Hepatocyte (in vitro differentiated cells): Measurements from ENCODE around the gene COL19A1. TPM values are rescaled to one million over a fixed set of nuclear protein-coding genes. Genes with fewer than 3 reads are reported as not detected.

ENCODE experiments used
- DNase-seq: peaks from one replicate; pipeline ENCODE4 v3.0.0-alpha.2; 2016; ENCODE audit warnings: low spot score
- H2AFZ ChIP-seq: fragments of 200-600 bp; sonication (generic); 2 replicates; pipeline ENCODE4 v1.6.0; 2016; ENCODE audit warnings: antibody characterized with exemption, mild to moderate bottlenecking
- H3K27ac ChIP-seq: fragments of 200-600 bp; sonication (generic); 2 replicates; pipeline ENCODE4 v1.5.1; 2016; ENCODE audit warnings: mild to moderate bottlenecking
- H3K27me3 ChIP-seq: fragments of 200-600 bp; sonication (generic); 2 replicates; pipeline ENCODE4 v1.6.1; 2016
- H3K36me3 ChIP-seq: fragments of 200-600 bp; sonication (generic); replicated peaks from 2 replicates; pipeline ENCODE4 v1.5.1; 2016; ENCODE audit warnings: low read depth; ENCODE audit not compliant: insufficient read depth
- H3K4me1 ChIP-seq: fragments of 200-600 bp; sonication (generic); 2 replicates; pipeline ENCODE4 v1.5.1; 2016; ENCODE audit warnings: mild to moderate bottlenecking, moderate library complexity; ENCODE audit not compliant: insufficient read depth
- H3K4me2 ChIP-seq: fragments of 200-600 bp; sonication (generic); 2 replicates; pipeline ENCODE4 v1.6.0; 2016
- H3K4me3 ChIP-seq: fragments of 200-600 bp; sonication (generic); 2 replicates; pipeline ENCODE4 v1.5.1; 2016; ENCODE audit warnings: mild to moderate bottlenecking
- H3K79me2 ChIP-seq: fragments of 200-600 bp; sonication (generic); 2 replicates; pipeline ENCODE4 v1.6.0; 2017; ENCODE audit warnings: mild to moderate bottlenecking
- H3K9me2 ChIP-seq: fragments of 200-600 bp; sonication (generic); replicated peaks from 2 replicates; pipeline ENCODE4 v1.6.0; 2017; ENCODE audit warnings: mild to moderate bottlenecking; ENCODE audit not compliant: insufficient read depth
- H3K9me3 ChIP-seq: fragments of 200-600 bp; sonication (generic); 2 replicates; pipeline ENCODE4 v1.5.1; 2016; ENCODE audit warnings: low read depth, mild to moderate bottlenecking
- H4K20me1 ChIP-seq: fragments of 200-600 bp; sonication (generic); 2 replicates; pipeline ENCODE4 v1.6.0; 2016; ENCODE audit warnings: mild to moderate bottlenecking; ENCODE audit not compliant: insufficient read depth, poor library complexity, severe bottlenecking
- CTCF ChIP-seq: fragments of 200-600 bp; sonication (generic); IDR thresholded peaks from 2 replicates; pipeline ENCODE4 v1.5.1; 2016; ENCODE audit warnings: antibody characterized with exemption, mild to moderate bottlenecking; ENCODE audit not compliant: poor library complexity
- EZH2 ChIP-seq: fragments of 200-600 bp; sonication (generic); IDR thresholded peaks from 2 replicates; pipeline ENCODE4 v1.6.1; 2016; ENCODE audit warnings: antibody characterized with exemption, mild to moderate bottlenecking, borderline replicate concordance
- EZH2phosphoT487 ChIP-seq: fragments of 200-600 bp; sonication (generic); IDR thresholded peaks from one replicate; pipeline ENCODE4 v1.6.1; 2018; ENCODE audit warnings: antibody characterized with exemption, mild to moderate bottlenecking, low read depth, moderate library complexity; ENCODE audit not compliant: unreplicated experiment, severe bottlenecking
- WGBS: methylation state at CpG from one replicate; pipeline ENCODE4 v1.1.6; 2016; ENCODE audit warnings: low lambda C conversion rate; ENCODE audit errors: missing lambda C conversion rate; 5-methylcytosine and 5-hydroxymethylcytosine counted together
- polyA plus RNA-seq: library from polyadenylated mRNA; unstranded; fragments of >200 nt; fragmentation: Nextera tagmentation; extraction: Ambion mirVana; gene quantifications from 2 replicates; pipeline ENCODE4 v1.2.1, GENCODE V29; 2016
- total RNA-seq: library from RNA; depleted of rRNA; stranded (reverse); fragments of >200 nt; gene quantifications from 2 replicates; pipeline ENCODE4 v1.2.3, GENCODE V29; 2014

COL19A1 gene
- total and polyA plus RNA-seq, 2 experiments from 2014 or later, result 1.1 to 1.2 TPM

GRCh38 chr6:70215460-70216108 is 349.2 kb downstream of the COL19A1 start:
- 89% methylated on average over 4 of the region's 4 CpGs for WGBS
- Histone ChIP-seq H3K27me3 (no peaks in the 10 kb centered on the region), H4K20me1 (no peaks in the 10 kb centered on the region)

GRCh38 chr6:70216767-70217166 is 350.4 kb downstream of the COL19A1 start:
- Histone ChIP-seq H3K36me3 (no peaks in the 10 kb centered on the region), H3K9me3 (no peaks in the 10 kb centered on the region), H2AFZ (no peak overlapping the region), H3K4me1 (peaks cover 3% of the 10 kb centered on the region), H3K9me2 (no peaks in the 10 kb centered on the region), H3K4me3 (no peak overlapping the region), H3K4me2 (no peak overlapping the region), H3K79me2 (no peaks in the 10 kb centered on the region), H4K20me1 (no peaks in the 10 kb centered on the region), H3K27ac (no peak overlapping the region), H3K27me3 (no peaks in the 10 kb centered on the region)
- 82% methylated on average over 8 of the region's 8 CpGs for WGBS
- TF ChIP-seq EZH2phosphoT487, result no peak
- no peak for TF ChIP-seq CTCF
- no peak for TF ChIP-seq EZH2
- DNase-seq, result no peak

More at GRCh38 chr6:70215460-70216108, 349.2 kb downstream of the COL19A1 start:
- Histone ChIP-seq H3K27ac (no peak overlapping the region), H3K4me1 (no peaks in the 10 kb centered on the region), H2AFZ (no peak overlapping the region), H3K9me3 (no peaks in the 10 kb centered on the region), H3K4me3 (no peak overlapping the region), H3K79me2 (no peaks in the 10 kb centered on the region), H3K36me3 (no peaks in the 10 kb centered on the region), H3K9me2 (no peaks in the 10 kb centered on the region), H3K4me2 (no peak overlapping the region)
- DNase-seq, result no peak
- TF ChIP-seq EZH2phosphoT487 (no peak), EZH2 (no peak), CTCF (no peak)

GRCh38 chr6:70219943-70220613 is 353.7 kb downstream of the COL19A1 start:
- Histone ChIP-seq H3K36me3 (no peaks in the 10 kb centered on the region), H3K27me3 (no peaks in the 10 kb centered on the region), H4K20me1 (no peaks in the 10 kb centered on the region), H3K9me2 (no peaks in the 10 kb centered on the region), H3K4me1 (peaks cover 13% of the 10 kb centered on the region), H3K27ac (no peak overlapping the region), H3K4me2 (no peak overlapping the region), H3K79me2 (no peaks in the 10 kb centered on the region), H2AFZ (no peak overlapping the region), H3K4me3 (no peak overlapping the region), H3K9me3 (no peaks in the 10 kb centered on the region)
- TF ChIP-seq CTCF (no peak), EZH2phosphoT487 (no peak), EZH2 (no peak)
- no peak for DNase-seq
- WGBS, result 89% methylated on average over 1 of the region's 1 CpG
